ENCODE results near the gene SLC9A8.

SLC9A8 gene

GRCh38 chr20:49907405-49908257 is 95.0 kb downstream of the SLC9A8 start:
- Histone ChIP-seq H3K18ac (ENCODE audit: low read length) (no peak overlapping the region), H3K79me1 (ENCODE audit: low read length) (no peaks in the 10 kb centered on the region), H3K4me2 (ENCODE audit: low read length) (no peak overlapping the region), H3K27me3 (ENCODE audit: insufficient read depth, low read length) (no peaks in the 10 kb centered on the region), H4K12ac (ENCODE audit: low read depth, low read length) (no peak overlapping the region), H4K8ac (ENCODE audit: low read depth, low read length) (no peak overlapping the region), H3K4ac (ENCODE audit: low read depth, low read length) (no peak overlapping the region), H3K9ac (ENCODE audit: low read length) (no peak overlapping the region), H3K79me2 (ENCODE audit: control insufficient read depth, insufficient read depth, low read length, poor library complexity) (no peaks in the 10 kb centered on the region), H3K4me3 (ENCODE audit: low read depth, low read length) (peak overlapping the region; percentile 10), H3K27ac (ENCODE audit: low read depth, low read length) (no peak overlapping the region), H3K4me1 (ENCODE audit: control insufficient read depth in 1 of 2, insufficient read depth in 2 of 2, low read length in 2 of 2) (no peaks in the 10 kb centered on the region), H3K14ac (ENCODE audit: low read length) (no peak overlapping the region), H4K91ac (ENCODE audit: low read depth, low read length) (no peak overlapping the region), H2AFZ (ENCODE audit: insufficient read depth, low read length, poor library complexity) (no peak overlapping the region), H2AK5ac (ENCODE audit: low read length) (no peak overlapping the region), H3K9me3 (ENCODE audit: insufficient read depth, low read depth, low read length) (no peaks in the 10 kb centered on the region), H2BK5ac (ENCODE audit: low read depth, low read length, poor library complexity) (no peak overlapping the region), H2BK12ac (ENCODE audit: low read length) (no peak overlapping the region), H2BK120ac (ENCODE audit: insufficient read depth, low read length, poor library complexity) (no peak overlapping the region), H3K23ac (ENCODE audit: low read length) (no peak overlapping the region), H3K36me3 (ENCODE audit: control insufficient read depth in 1 of 2, insufficient read depth in 2 of 2, low read length in 2 of 2) (peaks cover 46 to 52% of the 10 kb centered on the region in 2 experiments)
- WGBS (ENCODE audit: extremely low coverage, insufficient coverage, insufficient read length): no CpG with 5 or more reads among the region's 19 CpGs
- DNase-seq: no peak

GRCh38 chr20:49908258-49908565 is 95.6 kb downstream of the SLC9A8 start:
- Histone ChIP-seq H3K9me3 (ENCODE audit: insufficient read depth, low read depth, low read length) (no peaks in the 10 kb centered on the region), H2BK5ac (ENCODE audit: low read depth, low read length, poor library complexity) (no peak overlapping the region), H3K4me3 (ENCODE audit: low read depth, low read length) (no peak overlapping the region), H3K4ac (ENCODE audit: low read depth, low read length) (no peak overlapping the region), H2BK12ac (ENCODE audit: low read length) (no peak overlapping the region), H2AFZ (ENCODE audit: insufficient read depth, low read length, poor library complexity) (no peak overlapping the region), H3K79me2 (ENCODE audit: control insufficient read depth, insufficient read depth, low read length, poor library complexity) (no peaks in the 10 kb centered on the region), H3K36me3 (ENCODE audit: control insufficient read depth in 1 of 2, insufficient read depth in 2 of 2, low read length in 2 of 2) (peaks cover 46 to 52% of the 10 kb centered on the region in 2 experiments), H4K91ac (ENCODE audit: low read depth, low read length) (no peak overlapping the region), H4K12ac (ENCODE audit: low read depth, low read length) (no peak overlapping the region), H3K4me1 (ENCODE audit: control insufficient read depth in 1 of 2, insufficient read depth in 2 of 2, low read length in 2 of 2) (no peaks in the 10 kb centered on the region), H3K27me3 (ENCODE audit: insufficient read depth, low read length) (no peaks in the 10 kb centered on the region), H3K14ac (ENCODE audit: low read length) (no peak overlapping the region), H4K8ac (ENCODE audit: low read depth, low read length) (no peak overlapping the region), H2BK120ac (ENCODE audit: insufficient read depth, low read length, poor library complexity) (no peak overlapping the region), H3K79me1 (ENCODE audit: low read length) (no peaks in the 10 kb centered on the region), H3K18ac (ENCODE audit: low read length) (no peak overlapping the region), H3K9ac (ENCODE audit: low read length) (no peak overlapping the region), H3K23ac (ENCODE audit: low read length) (no peak overlapping the region), H2AK5ac (ENCODE audit: low read length) (no peak overlapping the region), H3K27ac (ENCODE audit: low read depth, low read length) (no peak overlapping the region), H3K4me2 (ENCODE audit: low read length) (no peak overlapping the region)
- DNase-seq: no peak
- no CpG with 5 or more reads among the region's 11 CpGs for WGBS (ENCODE audit: extremely low coverage, insufficient coverage, insufficient read length)

GRCh38 chr20:49909499-49910339 is 97.1 kb downstream of the SLC9A8 start:
- peaks cover under 1% of the 10 kb centered on the region for H3K79me2 ChIP-seq (ENCODE audit: control insufficient read depth, insufficient read depth, low read length, poor library complexity)
- H3K4ac ChIP-seq (ENCODE audit: low read depth, low read length): no peak overlapping the region
- no peak overlapping the region for H3K27ac ChIP-seq (ENCODE audit: low read depth, low read length)
- H2AFZ ChIP-seq (ENCODE audit: insufficient read depth, low read length, poor library complexity): no peak overlapping the region
- peaks cover 4 to 7% of the 10 kb centered on the region in 2 experiments for H3K4me1 ChIP-seq (ENCODE audit: control insufficient read depth in 1 of 2, insufficient read depth in 2 of 2, low read length in 2 of 2)
- WGBS (ENCODE audit: extremely low coverage, insufficient coverage, insufficient read length): no CpG with 5 or more reads among the region's 28 CpGs
- no peak overlapping the region for H3K18ac ChIP-seq (ENCODE audit: low read length)
- no peak overlapping the region for H3K23ac ChIP-seq (ENCODE audit: low read length)
- no peak overlapping the region for H3K9ac ChIP-seq (ENCODE audit: low read length)
- no peak overlapping the region for H2BK5ac ChIP-seq (ENCODE audit: low read depth, low read length, poor library complexity)
- no peaks in the 10 kb centered on the region for H3K79me1 ChIP-seq (ENCODE audit: low read length)
- no peak overlapping the region for H2BK12ac ChIP-seq (ENCODE audit: low read length)
- H3K36me3 ChIP-seq (ENCODE audit: control insufficient read depth in 1 of 2, insufficient read depth in 2 of 2, low read length in 2 of 2): peaks cover 43 to 45% of the 10 kb centered on the region in 2 experiments
- H3K14ac ChIP-seq (ENCODE audit: low read length): no peak overlapping the region
- no peak overlapping the region for H2BK120ac ChIP-seq (ENCODE audit: insufficient read depth, low read length, poor library complexity)
- no peak for DNase-seq
- H4K91ac ChIP-seq (ENCODE audit: low read depth, low read length): no peak overlapping the region
- H3K4me3 ChIP-seq (ENCODE audit: low read depth, low read length): no peak overlapping the region
- no peaks in the 10 kb centered on the region for H3K9me3 ChIP-seq (ENCODE audit: insufficient read depth, low read depth, low read length)
- H4K8ac ChIP-seq (ENCODE audit: low read depth, low read length): no peak overlapping the region
- no peaks in the 10 kb centered on the region for H3K27me3 ChIP-seq (ENCODE audit: insufficient read depth, low read length)
- H3K4me2 ChIP-seq (ENCODE audit: low read length): no peak overlapping the region
- no peak overlapping the region for H4K12ac ChIP-seq (ENCODE audit: low read depth, low read length)
- no peak overlapping the region for H2AK5ac ChIP-seq (ENCODE audit: low read length)

DNA sequence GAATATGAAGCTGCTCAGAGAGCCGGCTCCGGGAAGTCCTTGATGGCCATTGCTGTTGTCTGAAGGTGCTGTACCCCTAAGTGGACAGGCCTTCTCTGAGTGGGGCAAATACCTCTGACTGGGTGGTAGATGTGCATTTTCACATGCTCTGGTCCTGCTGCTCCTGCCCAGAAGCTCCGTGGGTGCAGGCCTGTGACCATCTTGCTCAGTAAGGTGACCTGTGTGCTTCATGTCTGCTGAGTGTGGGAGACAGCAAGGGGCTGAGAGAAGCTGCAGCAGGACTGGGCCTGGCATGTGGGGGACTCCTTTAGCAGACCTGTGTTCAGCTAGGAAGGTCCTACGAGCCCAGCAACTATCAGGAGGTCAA is 97.7 kb downstream of the SLC9A8 start:
- Histone ChIP-seq H4K91ac (ENCODE audit: low read depth, low read length) (no peak overlapping the region), H4K12ac (ENCODE audit: low read depth, low read length) (no peak overlapping the region), H3K4ac (ENCODE audit: low read depth, low read length) (no peak overlapping the region), H3K79me1 (ENCODE audit: low read length) (peaks cover 4% of the 10 kb centered on the region), H2AFZ (ENCODE audit: insufficient read depth, low read length, poor library complexity) (no peak overlapping the region), H3K4me2 (ENCODE audit: low read length) (no peak overlapping the region), H2BK5ac (ENCODE audit: low read depth, low read length, poor library complexity) (no peak overlapping the region), H3K4me3 (ENCODE audit: low read depth, low read length) (no peak overlapping the region), H2AK5ac (ENCODE audit: low read length) (no peak overlapping the region), H3K79me2 (ENCODE audit: control insufficient read depth, insufficient read depth, low read length, poor library complexity) (peaks cover 6% of the 10 kb centered on the region), H2BK12ac (ENCODE audit: low read length) (no peak overlapping the region), H3K27me3 (ENCODE audit: insufficient read depth, low read length) (no peaks in the 10 kb centered on the region), H3K18ac (ENCODE audit: low read length) (no peak overlapping the region), H3K9ac (ENCODE audit: low read length) (no peak overlapping the region), H3K27ac (ENCODE audit: low read depth, low read length) (no peak overlapping the region), H3K23ac (ENCODE audit: low read length) (no peak overlapping the region), H2BK120ac (ENCODE audit: insufficient read depth, low read length, poor library complexity) (no peak overlapping the region), H3K4me1 (ENCODE audit: control insufficient read depth in 1 of 2, insufficient read depth in 2 of 2, low read length in 2 of 2) (peaks cover 4 to 9% of the 10 kb centered on the region in 2 experiments), H3K36me3 (ENCODE audit: control insufficient read depth in 1 of 2, insufficient read depth in 2 of 2, low read length in 2 of 2) (peaks cover 37 to 39% of the 10 kb centered on the region in 2 experiments), H4K8ac (ENCODE audit: low read depth, low read length) (no peak overlapping the region), H3K14ac (ENCODE audit: low read length) (no peak overlapping the region), H3K9me3 (ENCODE audit: insufficient read depth, low read depth, low read length) (no peaks in the 10 kb centered on the region)
- no CpG with 5 or more reads among the region's 4 CpGs for WGBS (ENCODE audit: extremely low coverage, insufficient coverage, insufficient read length)
- no peak for DNase-seq

Measured in trophoblast cell (in vitro differentiated cells and primary cell).